ENCODE measurements around the gene BCAS3.
"Not testable (repeated sequence)": the region's sequence is repeated elsewhere in the genome, so short reads cannot be mapped to it uniquely, and the experiment has no call there.

BCAS3 gene

GRCh38 chr17:61354895-61355874, 677.5 kb downstream of the BCAS3 start:
- DNase-seq = no peak

- DNase-seq = not testable (repeated sequence)
These were observed 679.4 kb downstream of the BCAS3 start for GRCh38 chr17:61357061-61357460.

GRCh38 chr17:61359513-61359912, 681.9 kb downstream of the BCAS3 start:
- not testable (repeated sequence) for DNase-seq

- DNase-seq = no peak
These were observed 682.8 kb downstream of the BCAS3 start for GRCh38 chr17:61360318-61360943.

GRCh38 chr17:61361084-61361483, 683.4 kb downstream of the BCAS3 start:
- no peak for DNase-seq

GRCh38 chr17:61362396-61362795, 684.7 kb downstream of the BCAS3 start:
- no peak for DNase-seq

- no peak for DNase-seq
These were observed 685.4 kb downstream of the BCAS3 start for GRCh38 chr17:61362852-61363600.

- no peak for DNase-seq
These were observed 686.2 kb downstream of the BCAS3 start for GRCh38 chr17:61363601-61364462.

- no peak for DNase-seq
These were observed 686.8 kb downstream of the BCAS3 start for GRCh38 chr17:61364463-61364846.

GRCh38 chr17:61366076-61366714, 688.5 kb downstream of the BCAS3 start:
- no peak for DNase-seq

- no peak for DNase-seq
These were observed 689.2 kb downstream of the BCAS3 start for GRCh38 chr17:61366715-61367413.

GRCh38 chr17:61368049-61368831, 690.6 kb downstream of the BCAS3 start:
- DNase-seq = no peak

GRCh38 chr17:61368832-61369450, 691.3 kb downstream of the BCAS3 start:
- no peak for DNase-seq

GRCh38 chr17:61369751-61370150, 692.1 kb downstream of the BCAS3 start:
- DNase-seq = no peak

- DNase-seq = no peak
These were observed 693.5 kb downstream of the BCAS3 start for GRCh38 chr17:61371179-61371578.

- no peak for DNase-seq
These were observed 694.0 kb downstream of the BCAS3 start for GRCh38 chr17:61371606-61372005.

- no peak for DNase-seq
These were observed 694.8 kb downstream of the BCAS3 start for GRCh38 chr17:61372436-61372835.

- no peak for DNase-seq
These were observed 699.5 kb downstream of the BCAS3 start for GRCh38 chr17:61376931-61377838.

Data from hematopoietic multipotent progenitor cell treated with erythropoietin and hydrocortisone succinate and interleukin-3 and kit ligand, for 4 days (in vitro differentiated cells).